GM18951 (cell line): Measurements from ENCODE around the gene HPSE.
"Not testable (repeated sequence)": the region's sequence is repeated elsewhere in the genome, so short reads cannot be mapped to it uniquely, and the experiment has no call there.

Source experiments
- POLR2A ChIP-seq: IDR thresholded peaks from 4 replicates; pipeline ENCODE4 v1.6.1; 2011; ENCODE audit warnings: mild to moderate bottlenecking; ENCODE audit not compliant: insufficient read length, insufficient read depth; ENCODE audit errors: extremely low read depth
- in situ Hi-C: fragments of 300-500 bp; cut with MboI; formaldehyde crosslinking; loops from one replicate; pipeline ENCODE4 v1.12.0; 2022; ENCODE audit warnings: low sequenced_read_pairs, mixed read lengths, inconsistent platforms; ENCODE audit not compliant: unreplicated experiment

The HPSE gene

DNA sequence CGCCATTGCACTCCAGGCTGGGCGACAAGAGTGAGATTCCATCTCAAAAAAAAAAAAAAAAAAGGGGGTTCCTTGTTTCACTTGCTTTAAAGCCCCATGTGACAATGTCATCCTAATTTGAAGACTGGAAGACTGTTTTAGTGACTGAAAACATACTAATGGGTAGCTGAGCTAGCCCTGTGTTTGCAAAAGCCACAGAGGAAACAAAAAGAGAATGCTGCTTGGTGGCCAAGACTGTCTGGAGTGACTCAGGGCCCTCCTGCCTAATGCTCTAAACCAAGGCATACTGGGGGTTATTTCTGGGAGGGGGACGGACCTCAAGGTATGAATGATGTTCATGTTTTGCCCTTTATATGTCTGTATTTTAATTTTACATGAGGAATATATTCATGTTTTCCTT lies 16.0 kb downstream of the HPSE start:
- TF ChIP-seq POLR2A, result no peak

DNA sequence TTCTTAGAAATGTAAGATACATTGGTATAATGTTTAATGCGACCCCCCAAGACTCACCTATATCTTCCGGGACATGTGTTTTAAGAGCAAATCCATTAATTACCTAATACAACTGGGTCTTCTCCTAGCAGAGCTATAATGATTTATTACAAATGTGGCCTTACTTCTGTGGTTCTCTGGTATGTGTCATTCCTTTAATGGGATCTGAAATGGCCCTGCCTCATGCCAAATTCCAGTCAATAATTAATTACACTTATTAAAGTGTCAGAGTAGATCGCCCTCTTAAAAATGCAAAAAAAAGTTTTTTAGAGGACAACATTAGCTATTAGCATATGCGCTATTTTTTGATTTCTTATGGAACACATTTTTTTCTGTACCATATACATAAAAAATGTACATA lies 17.0 kb downstream of the HPSE start:
- TF ChIP-seq POLR2A, result no peak
- in situ Hi-C loops, result no loop called here

More for the DNA sequence above, 16.0 kb downstream of the HPSE start:
- in situ Hi-C loops, result no loop called here

DNA sequence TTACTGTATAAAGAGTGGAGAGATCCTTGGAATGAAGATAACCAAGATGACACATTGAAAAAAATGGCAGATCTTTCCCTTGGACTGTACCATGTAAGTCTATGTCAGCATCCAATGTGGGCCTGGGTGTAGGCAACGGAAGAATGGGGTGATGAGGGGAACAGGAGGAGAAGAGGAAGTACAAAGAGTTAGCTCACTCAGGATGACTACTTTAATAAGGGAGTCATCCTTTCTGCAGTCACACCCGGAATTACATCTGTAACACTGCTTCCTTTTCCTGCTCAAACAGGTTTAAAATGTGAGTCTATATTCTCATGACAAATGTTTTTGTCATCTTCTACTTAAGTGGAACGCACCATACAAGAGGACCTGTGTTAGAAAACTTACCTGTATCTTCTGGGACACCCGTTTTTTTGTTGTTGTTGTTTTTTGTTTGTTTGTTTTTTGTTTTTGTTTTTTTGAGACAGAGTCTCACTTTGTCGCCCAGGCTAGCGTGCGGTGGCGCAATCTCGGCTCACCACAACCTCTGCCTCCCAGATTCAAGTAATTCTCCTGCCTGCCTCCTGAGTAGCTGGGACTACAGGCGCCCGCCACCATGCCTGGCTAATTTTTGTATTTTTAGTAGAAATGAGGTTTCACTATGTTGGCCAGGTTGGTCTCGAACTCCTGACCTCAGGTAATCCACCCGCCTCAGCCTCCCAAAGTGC lies 18.0 kb downstream of the HPSE start:
- in situ Hi-C loops, result no loop called here
- TF ChIP-seq POLR2A, result no peak

DNA sequence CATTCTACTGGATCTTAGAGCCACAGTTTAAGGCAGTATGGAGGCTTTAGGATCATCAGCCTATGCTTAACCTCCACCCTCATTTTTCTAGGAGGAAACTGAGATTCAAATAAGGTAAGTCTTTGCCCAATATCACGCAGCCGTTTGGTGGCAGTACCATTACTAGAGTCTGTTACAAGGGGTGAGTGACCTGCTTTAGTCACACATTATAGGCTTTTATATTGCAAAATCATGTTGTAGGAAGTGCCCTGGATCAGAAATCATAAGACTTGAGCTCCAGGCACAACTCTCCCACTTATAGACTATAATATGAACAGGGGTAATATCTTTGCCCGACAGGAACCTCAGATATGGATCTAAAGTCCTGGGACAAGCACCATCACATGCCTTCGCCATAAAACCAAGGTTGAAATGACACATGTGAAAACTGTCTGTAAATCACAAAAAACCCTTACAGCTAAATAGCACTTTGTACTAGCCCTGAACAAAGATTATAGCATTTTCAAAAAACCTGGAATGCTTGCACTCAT lies 19.2 kb downstream of the HPSE start:
- TF ChIP-seq POLR2A, result no peak
- in situ Hi-C loops, result no loop called here

DNA sequence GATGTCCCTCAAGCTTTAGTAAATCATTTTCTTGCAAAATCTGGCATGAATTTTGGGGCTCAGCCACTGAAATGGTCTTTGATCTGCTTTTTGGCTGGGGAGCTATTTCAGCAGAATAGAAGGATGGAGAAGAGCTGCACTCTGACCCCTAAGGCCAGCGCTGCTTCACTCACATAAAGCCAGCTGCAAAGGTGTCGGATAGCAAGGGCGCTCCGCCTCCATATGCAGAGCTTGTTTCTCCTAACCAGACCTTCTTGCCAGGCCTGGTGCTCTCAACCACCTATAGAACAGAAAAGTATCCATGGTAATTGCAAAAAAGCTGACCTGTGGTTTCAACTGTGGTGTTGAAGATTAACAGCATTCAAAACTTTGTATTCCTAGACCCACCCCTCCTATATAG lies 26.0 kb downstream of the HPSE start:
- in situ Hi-C loops, result no loop called here
- TF ChIP-seq POLR2A, result no peak

DNA sequence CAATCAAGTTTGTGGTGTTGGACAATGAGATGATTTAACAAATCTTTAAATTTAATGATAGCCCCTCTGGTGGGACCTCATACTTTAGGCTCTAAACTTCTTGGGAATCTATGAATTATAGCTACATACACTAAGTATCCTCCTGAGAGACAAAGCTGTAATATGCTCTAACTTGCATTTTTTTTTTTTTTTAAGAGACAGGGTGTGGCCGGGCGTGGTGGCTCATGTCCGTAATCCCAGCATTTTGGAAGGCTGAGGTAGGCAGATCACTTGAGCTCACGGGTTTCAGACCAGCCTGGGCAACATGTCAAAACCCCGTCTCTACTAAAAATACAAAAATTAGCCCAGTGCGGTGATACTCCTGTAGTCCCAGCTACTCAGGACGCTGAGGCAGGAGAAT lies 26.7 kb downstream of the HPSE start:
- TF ChIP-seq POLR2A, result no peak
- in situ Hi-C loops, result no loop called here

DNA sequence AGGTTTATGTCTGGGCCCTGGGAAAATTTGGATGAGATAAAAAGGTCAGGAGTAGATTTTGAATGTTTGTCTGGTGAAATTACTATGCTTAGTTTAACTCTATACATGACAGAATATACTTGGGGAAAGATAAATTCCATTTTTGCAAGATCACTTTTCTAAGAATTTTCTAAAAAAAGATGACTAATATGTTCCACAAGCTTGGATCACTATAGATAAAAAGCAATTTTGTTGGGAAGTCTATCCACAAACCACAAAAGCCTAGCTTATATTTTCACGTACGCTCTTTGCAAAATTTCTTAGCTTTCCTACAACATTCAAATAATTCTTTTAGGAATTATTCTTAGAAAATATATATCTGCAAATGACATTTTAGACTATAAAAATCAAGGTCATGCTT lies 29.5 kb downstream of the HPSE start:
- in situ Hi-C loops, result no loop called here

DNA sequence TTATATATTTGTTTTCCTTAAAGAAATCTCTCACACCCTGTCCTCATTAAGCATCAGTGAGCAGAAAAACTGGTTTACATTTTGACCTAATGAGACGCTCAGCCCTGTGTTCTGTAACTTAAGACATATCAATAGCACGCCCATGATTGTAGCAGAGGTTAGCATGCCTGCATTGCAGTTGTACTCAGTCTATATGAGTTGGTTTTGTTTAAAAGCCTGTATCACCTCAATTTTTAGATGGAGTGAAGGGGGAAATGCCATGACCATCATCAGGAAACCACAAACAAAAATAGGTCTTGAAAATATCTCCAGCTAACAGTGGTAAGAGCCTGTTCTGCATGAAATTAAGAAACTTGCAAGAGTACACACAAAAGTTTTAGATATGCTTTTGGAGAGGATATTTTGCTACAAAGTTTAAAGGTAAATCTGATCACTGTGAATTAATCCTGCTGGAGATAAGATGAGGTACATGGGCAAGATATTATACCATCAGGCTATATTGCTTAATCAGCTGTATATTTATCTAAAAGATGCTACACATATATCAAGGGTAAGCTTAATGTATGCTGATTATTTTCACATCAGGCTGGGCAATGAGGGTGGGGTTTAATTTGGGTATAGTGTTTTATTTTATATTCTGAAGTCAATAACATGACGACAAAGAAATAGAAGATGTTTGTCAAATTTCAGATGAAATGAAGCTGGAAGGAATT lies 36.9 kb downstream of the HPSE start:
- in situ Hi-C loops, result no loop called here
- no peak for TF ChIP-seq POLR2A

More for the DNA sequence above, 29.5 kb downstream of the HPSE start:
- no peak for TF ChIP-seq POLR2A

DNA sequence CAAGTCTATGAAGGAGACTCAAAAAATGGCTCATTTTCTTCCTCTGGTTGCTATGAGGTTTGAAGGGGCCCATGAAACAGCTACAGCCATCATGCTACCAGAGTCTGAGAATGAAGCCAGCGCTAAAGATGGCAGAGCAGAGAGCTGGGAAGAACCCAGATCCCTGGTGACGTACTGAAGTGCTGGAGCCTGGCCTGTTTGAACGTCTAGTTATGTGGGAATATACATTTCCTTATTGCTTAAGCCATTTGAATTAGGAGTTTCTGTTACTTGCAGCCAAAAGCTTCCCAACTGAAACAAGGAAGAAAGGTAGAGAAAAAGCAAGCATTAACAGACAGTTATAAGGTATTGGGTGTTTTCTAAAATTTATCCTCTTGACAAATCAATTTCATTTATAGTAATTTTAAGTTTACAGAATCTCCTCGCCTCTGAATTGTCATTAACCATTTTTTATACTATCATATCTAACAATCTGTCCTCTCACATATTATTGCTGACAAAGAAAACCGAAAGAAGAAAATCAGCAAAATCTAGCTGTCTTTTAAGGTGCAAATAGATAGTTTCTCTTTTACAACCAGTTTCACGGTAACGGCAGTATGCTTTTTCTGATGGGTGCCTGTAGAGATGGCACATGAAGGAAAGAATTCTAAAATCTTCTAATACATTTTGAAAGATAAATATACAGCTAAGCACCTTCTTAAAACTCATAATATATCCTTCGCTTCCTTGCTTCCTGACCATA lies 41.2 kb downstream of the HPSE start:
- TF ChIP-seq POLR2A, result no peak
- in situ Hi-C loops, result no loop called here

DNA sequence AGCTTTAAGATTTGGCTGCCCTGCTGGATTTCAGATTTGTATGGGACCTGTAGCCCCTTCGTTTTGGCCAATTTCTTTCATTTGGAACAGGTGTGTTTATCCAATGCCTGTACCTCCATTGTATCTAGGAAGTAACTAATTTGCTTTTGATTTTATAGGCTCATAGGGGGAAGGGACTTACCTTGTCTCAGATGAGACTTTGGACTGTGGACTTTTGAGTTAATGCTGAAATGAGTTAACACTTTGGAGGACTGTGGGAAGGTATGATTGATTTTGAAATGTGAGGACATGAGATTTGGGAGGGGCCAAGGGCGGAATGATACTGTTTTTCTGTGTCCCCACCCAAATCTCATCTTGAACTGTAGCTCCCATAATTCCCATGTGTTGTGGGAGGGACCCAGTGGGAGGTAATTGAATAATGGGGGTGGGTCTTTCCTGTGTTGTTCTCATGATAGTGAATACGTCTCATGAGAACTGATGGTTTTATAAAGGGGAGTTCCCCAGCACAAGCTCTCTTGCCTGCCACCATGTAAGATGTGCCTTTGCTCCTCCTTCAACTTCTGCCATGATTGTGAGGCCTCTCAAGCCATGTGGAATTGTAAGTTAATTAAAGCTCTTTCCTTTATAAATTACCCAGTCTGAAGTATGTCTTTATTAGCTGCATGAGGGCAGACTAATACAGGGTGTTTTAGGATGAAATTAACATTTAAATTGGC lies 44.4 kb downstream of the HPSE start:
- in situ Hi-C loops, result not testable (repeated sequence)

DNA sequence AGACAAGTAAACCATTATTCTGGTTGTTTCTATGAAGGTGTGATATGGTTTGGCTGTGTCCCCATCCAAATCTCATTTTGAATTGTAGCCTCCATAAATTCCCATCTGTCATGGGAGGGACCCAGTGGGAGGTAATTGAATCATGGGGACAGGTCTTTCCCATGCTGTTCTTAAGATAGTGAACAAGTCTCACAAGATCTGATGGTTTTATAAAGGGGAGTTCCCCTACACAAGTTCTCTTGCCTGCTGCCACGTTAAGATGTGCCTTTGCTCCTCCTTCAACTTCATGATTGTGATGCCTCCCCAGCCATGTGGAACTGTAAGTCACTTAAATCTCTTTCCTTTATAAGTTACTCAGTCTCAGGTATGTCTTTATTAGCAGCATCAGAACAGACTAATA lies 46.3 kb downstream of the HPSE start:
- in situ Hi-C loops, result not testable (repeated sequence)

DNA sequence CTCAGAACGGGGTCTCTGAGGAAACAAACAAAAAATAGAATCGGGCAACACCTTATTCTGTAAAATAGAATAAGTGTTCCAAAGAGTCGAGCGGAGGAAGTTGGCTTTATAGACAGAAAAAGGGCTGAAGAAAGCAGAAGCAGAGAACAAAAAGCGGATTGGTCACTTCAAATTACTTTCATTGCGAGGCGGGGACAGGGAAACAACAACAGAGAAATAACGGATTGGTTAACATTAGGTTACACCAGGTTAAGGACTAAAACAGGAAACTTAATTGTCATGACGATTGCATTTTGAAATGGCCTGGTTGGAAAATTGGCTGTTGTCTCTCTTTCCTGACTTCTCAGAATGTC lies 49.6 kb downstream of the HPSE start:
- in situ Hi-C loops, result no loop called here
- no peak for TF ChIP-seq POLR2A
